RWPE2 (cell line): ENCODE measurements around the gene MYO10.

Source experiments
- ATAC-seq: fragments of 200-7000 bp; cut with Tn5 transposase; 3 replicates; pipeline ENCODE4 v1.9.1; 2021; ENCODE audit warnings: low read depth
- DNase-seq: peaks from one replicate; pipeline ENCODE4 v3.0.0-alpha.2; 2020; ENCODE audit warnings: low spot score
- H3K27ac ChIP-seq: fragments of 450-650 bp; 2 replicates; pipeline ENCODE4 v1.5.1; 2017; ENCODE audit warnings: mild to moderate bottlenecking; ENCODE audit not compliant: poor library complexity, severe bottlenecking
- H3K27me3 ChIP-seq: fragments of 250-450 bp; sonication (Bioruptor Pico); 2 replicates; pipeline ENCODE4 v1.5.1; 2021; ENCODE audit warnings: mild to moderate bottlenecking, moderate library complexity; ENCODE audit not compliant: insufficient read depth, poor library complexity, severe bottlenecking
- H3K36me3 ChIP-seq: fragments of 250-450 bp; sonication (Bioruptor Pico); 2 replicates; pipeline ENCODE4 v1.5.1; 2020; ENCODE audit warnings: low read depth, mild to moderate bottlenecking, moderate library complexity
- H3K4me1 ChIP-seq: fragments of 250-450 bp; sonication (Bioruptor Pico); 2 replicates; pipeline ENCODE4 v1.5.1; 2021; ENCODE audit warnings: mild to moderate bottlenecking, moderate library complexity; ENCODE audit not compliant: insufficient read depth, poor library complexity, severe bottlenecking
- H3K4me3 ChIP-seq: fragments of 250-450 bp; sonication (Bioruptor Pico); 2 replicates; pipeline ENCODE4 v1.5.1; 2021; ENCODE audit warnings: mild to moderate bottlenecking, moderate library complexity; ENCODE audit not compliant: severe bottlenecking
- H3K9me3 ChIP-seq: fragments of 250-450 bp; sonication (Bioruptor Pico); 2 replicates; pipeline ENCODE4 v1.5.1; 2021; ENCODE audit warnings: mild to moderate bottlenecking, moderate library complexity; ENCODE audit not compliant: severe bottlenecking
- TF ChIP-seq, protein P1 (sequence below): fragments of 450-650 bp; IDR thresholded peaks from one replicate; pipeline ENCODE4 v1.5.1; 2017; ENCODE audit warnings: mild to moderate bottlenecking, moderate library complexity; ENCODE audit not compliant: poor library complexity, severe bottlenecking

Gene MYO10

DNA sequence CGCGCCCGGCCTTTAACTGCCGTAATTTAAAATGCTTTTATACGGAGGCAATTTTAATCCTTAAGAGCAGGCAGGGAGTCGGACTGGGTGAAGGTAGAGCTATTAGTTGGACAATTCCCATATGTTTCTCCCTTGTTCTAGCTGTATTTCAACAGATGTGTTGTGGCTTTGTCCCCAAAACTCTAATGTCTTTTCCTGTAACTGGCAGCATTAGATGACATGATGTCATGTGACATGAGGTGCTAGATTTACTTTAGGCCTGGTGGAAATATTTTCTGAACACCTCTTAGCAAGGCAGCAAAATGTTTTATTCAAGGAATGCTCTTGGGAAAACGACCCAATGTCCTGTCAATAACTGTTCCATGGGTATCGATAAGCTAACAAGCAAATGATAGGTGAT lies 8.5 kb downstream of the MYO10 start:
- ATAC-seq, result no peak
- H3K4me3 ChIP-seq, result no peak overlapping the region
- no peak overlapping the region for H3K27ac ChIP-seq
- H3K4me1 ChIP-seq, result peaks cover 20% of the 10 kb centered on the region
- no peaks in the 10 kb centered on the region for H3K9me3 ChIP-seq
- TF ChIP-seq, protein P1, sequence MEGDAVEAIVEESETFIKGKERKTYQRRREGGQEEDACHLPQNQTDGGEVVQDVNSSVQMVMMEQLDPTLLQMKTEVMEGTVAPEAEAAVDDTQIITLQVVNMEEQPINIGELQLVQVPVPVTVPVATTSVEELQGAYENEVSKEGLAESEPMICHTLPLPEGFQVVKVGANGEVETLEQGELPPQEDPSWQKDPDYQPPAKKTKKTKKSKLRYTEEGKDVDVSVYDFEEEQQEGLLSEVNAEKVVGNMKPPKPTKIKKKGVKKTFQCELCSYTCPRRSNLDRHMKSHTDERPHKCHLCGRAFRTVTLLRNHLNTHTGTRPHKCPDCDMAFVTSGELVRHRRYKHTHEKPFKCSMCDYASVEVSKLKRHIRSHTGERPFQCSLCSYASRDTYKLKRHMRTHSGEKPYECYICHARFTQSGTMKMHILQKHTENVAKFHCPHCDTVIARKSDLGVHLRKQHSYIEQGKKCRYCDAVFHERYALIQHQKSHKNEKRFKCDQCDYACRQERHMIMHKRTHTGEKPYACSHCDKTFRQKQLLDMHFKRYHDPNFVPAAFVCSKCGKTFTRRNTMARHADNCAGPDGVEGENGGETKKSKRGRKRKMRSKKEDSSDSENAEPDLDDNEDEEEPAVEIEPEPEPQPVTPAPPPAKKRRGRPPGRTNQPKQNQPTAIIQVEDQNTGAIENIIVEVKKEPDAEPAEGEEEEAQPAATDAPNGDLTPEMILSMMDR, result no peak
- no peak for DNase-seq
- no peaks in the 10 kb centered on the region for H3K27me3 ChIP-seq
- peaks cover 26% of the 10 kb centered on the region for H3K36me3 ChIP-seq

DNA sequence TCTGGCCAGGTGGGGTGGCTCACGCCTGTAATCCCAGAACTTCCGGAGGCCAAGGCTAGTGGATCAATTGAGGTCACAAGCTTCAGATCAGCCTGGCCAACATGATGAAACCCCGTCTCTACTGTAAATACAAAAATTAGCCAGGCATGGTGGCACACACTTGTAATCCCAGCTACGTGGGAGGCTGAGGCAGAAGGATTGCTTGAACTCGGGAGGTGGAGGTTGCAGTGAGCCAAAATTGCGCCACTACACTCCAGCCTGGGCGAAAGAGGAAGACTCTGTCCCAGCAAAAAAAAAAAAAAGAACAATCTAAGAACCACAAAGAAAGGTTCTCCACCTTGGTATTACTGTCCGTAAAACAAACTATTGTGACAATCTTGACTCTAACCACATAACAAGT lies 9.7 kb downstream of the MYO10 start:
- H3K4me3 ChIP-seq, result no peak overlapping the region
- H3K27ac ChIP-seq, result no peak overlapping the region
- H3K36me3 ChIP-seq, result peaks cover 20% of the 10 kb centered on the region
- no peaks in the 10 kb centered on the region for H3K9me3 ChIP-seq
- DNase-seq (no peak), ATAC-seq (no peak)
- TF ChIP-seq, protein P1, result no peak
- peaks cover 11% of the 10 kb centered on the region for H3K4me1 ChIP-seq
- no peaks in the 10 kb centered on the region for H3K27me3 ChIP-seq

DNA sequence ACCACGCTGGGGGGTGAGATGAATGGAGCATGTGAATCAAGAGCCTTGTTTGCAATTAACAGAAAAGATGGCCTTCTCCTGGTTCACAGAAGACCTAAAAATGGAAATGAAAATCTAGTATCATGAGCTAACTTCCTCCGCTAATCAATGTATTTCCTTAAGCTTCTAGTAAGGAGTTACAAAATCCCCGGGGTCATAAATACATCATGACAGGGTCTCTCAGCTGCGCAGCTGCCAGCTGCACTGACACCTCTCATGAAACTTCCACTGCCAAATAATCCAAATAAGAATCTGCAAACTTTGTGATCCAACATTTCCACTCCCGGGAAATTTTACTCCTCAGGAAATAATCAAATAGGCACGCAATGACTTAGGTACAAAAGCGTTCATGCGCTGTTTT lies 11.9 kb downstream of the MYO10 start:
- no peak for ATAC-seq

DNA sequence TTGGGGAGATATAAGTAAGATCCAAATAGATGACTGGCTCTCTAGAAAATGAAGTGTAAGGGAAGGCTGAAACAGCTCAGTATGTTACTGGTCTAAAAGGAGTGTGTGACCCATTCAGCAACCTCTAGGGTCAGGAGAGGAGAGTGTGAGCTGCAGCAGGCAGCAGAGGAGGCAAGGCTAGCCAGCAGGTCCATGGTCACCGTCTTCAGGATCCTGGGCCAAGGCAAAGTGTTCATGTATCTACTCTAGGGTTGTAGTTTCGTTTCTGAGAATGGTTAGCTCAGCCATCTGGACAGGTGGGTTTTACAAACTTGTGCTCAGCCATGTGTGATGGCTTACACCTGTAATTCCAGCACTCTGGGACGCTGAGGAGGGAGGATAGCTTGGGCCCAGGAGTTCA lies 13.7 kb downstream of the MYO10 start:
- H3K9me3 ChIP-seq, result no peaks in the 10 kb centered on the region
- H3K4me1 ChIP-seq, result peaks cover 23% of the 10 kb centered on the region
- H3K36me3 ChIP-seq, result peaks cover 17% of the 10 kb centered on the region
- no peak overlapping the region for H3K4me3 ChIP-seq
- TF ChIP-seq, protein P1, result no peak
- H3K27me3 ChIP-seq, result no peaks in the 10 kb centered on the region
- DNase-seq (no peak), ATAC-seq (0 out of 3 replicates have a peak, but pooled peaks have one; percentile 10)
- H3K27ac ChIP-seq, result no peak overlapping the region

More for the DNA sequence above, 11.9 kb downstream of the MYO10 start:
- peaks cover 22% of the 10 kb centered on the region for H3K36me3 ChIP-seq
- DNase-seq, result no peak
- no peak overlapping the region for H3K27ac ChIP-seq
- H3K9me3 ChIP-seq, result no peaks in the 10 kb centered on the region
- TF ChIP-seq, protein P1, result no peak
- peaks cover 8% of the 10 kb centered on the region for H3K4me1 ChIP-seq
- no peaks in the 10 kb centered on the region for H3K27me3 ChIP-seq
- no peak overlapping the region for H3K4me3 ChIP-seq

DNA sequence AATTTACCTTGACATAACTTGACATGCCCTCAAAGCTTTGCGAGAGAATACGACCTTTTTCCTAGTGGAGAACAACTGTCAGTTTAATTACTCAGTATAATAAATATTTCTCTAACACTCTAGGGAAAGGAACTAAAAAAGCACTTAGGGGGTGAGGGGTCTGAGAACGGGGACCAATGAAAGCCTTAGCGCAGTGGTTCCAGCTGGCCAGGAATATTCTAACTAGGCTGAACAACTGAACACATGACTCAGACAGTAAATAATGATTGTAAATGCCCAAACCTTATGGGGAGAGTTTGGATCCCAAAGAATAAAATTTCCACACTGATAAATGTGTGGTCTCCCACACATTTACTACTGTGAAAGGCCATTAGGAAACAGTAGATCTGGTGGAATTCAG lies 14.9 kb downstream of the MYO10 start:
- no peak overlapping the region for H3K4me3 ChIP-seq
- no peaks in the 10 kb centered on the region for H3K27me3 ChIP-seq
- ATAC-seq (no peak), DNase-seq (no peak)
- no peaks in the 10 kb centered on the region for H3K9me3 ChIP-seq
- H3K36me3 ChIP-seq, result peaks cover 17% of the 10 kb centered on the region
- H3K4me1 ChIP-seq, result peaks cover 34% of the 10 kb centered on the region
- TF ChIP-seq, protein P1, result no peak
- no peak overlapping the region for H3K27ac ChIP-seq
